ENCODE measurements around the gene C1QL1. TPM values are rescaled to one million over a fixed set of nuclear protein-coding genes. Genes with fewer than 3 reads are reported as not detected.

The C1QL1 gene
- polyA plus RNA-seq, 1 donor from 2014 or later: 0.19 TPM

DNA sequence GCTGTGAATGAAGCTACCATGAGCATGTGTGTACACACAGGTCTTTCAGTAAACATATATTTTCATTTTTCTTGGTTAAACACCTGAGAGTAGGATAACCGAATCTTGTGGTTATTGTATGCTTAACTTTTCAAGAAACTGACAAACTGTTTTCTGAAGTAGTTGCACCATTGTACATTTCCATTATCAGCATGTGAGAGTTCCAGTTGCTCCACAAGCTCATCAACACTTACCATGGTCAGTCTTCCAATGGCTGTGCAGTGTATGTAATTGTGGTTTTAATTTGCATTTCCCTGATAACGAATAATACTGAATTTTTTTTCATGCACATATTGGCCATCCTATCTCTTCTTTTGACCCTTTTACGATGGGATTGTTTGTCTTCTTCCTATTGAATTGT, 31.3 kb upstream of the C1QL1 start:
- H3K79me2 ChIP-seq (replicated peaks; ENCODE audit: insufficient read depth, low read length): no peaks in the 10 kb centered on the region
- H3K27ac ChIP-seq (ENCODE audit: low read length): no peak overlapping the region
- H3K4me3 ChIP-seq (ENCODE audit: low read length): no peak overlapping the region
- no peaks in the 10 kb centered on the region for H3F3A ChIP-seq (ENCODE audit: insufficient read depth, low read length, poor library complexity, severe bottlenecking)
- H3K36me3 ChIP-seq (ENCODE audit: insufficient read depth, low read length): no peaks in the 10 kb centered on the region
- no peaks in the 10 kb centered on the region for H3K9me2 ChIP-seq (ENCODE audit: insufficient read depth, low read length)
- no peaks in the 10 kb centered on the region for H3K9me3 ChIP-seq (ENCODE audit: low read length)
- no peaks in the 10 kb centered on the region for H4K20me1 ChIP-seq (ENCODE audit: insufficient read depth)
- no peak overlapping the region for H2AFZ ChIP-seq (ENCODE audit: low read depth, low read length)
- TF ChIP-seq EZH2 (IDR thresholded peaks at IDR 0.05; ENCODE audit: borderline replicate concordance, insufficient read depth, low read length, poor library complexity, severe bottlenecking): no peak
- no peak for TF ChIP-seq CTCF (IDR thresholded peaks at IDR 0.05; ENCODE audit: poor library complexity, severe bottlenecking)
- no peak for TF ChIP-seq POLR2AphosphoS5 (IDR thresholded peaks at IDR 0.05)
- no peak for TF ChIP-seq MXI1 (conservative IDR thresholded peaks at IDR 0.05; ENCODE audit: poor library complexity, severe bottlenecking)
- TF ChIP-seq SMC3 (conservative IDR thresholded peaks at IDR 0.05; ENCODE audit: poor library complexity): no peak
- no peak for TF ChIP-seq EP300 (conservative IDR thresholded peaks at IDR 0.05; ENCODE audit: poor library complexity, severe bottlenecking)
- H3K9ac ChIP-seq (ENCODE audit: low read length): no peak overlapping the region
- no peak overlapping the region for H3K4me2 ChIP-seq (ENCODE audit: low read length)
- H3K27me3 ChIP-seq (ENCODE audit: insufficient read depth, low read depth, low read length): no peaks in the 10 kb centered on the region

DNA sequence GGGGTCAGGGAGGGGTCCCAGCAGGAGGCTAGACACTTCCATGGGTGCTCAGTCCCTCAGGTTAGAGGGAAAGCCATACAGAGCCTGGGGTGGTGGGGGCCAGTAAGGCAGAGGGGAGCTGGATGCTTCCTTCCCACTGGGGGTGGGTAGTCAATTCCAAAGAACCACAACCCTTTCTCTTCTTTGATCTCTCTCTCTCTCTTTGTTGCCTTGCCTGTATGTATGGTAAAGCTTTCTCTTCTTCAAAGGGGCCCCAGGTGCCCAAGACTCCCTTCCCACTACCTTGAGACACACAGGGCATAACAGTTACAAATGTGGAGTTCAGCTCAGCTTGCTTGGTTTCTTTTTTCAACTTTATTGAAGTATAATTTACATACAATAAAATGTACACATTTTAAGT, 30.5 kb upstream of the C1QL1 start:
- H3K27ac ChIP-seq (ENCODE audit: low read length): no peak overlapping the region

More for the DNA sequence above, 30.5 kb upstream of the C1QL1 start:
- no peak overlapping the region for H3K4me3 ChIP-seq (ENCODE audit: low read length)
- H3K79me2 ChIP-seq (replicated peaks; ENCODE audit: insufficient read depth, low read length): no peaks in the 10 kb centered on the region
- H3K36me3 ChIP-seq (ENCODE audit: insufficient read depth, low read length): no peaks in the 10 kb centered on the region
- no peak for TF ChIP-seq REST (IDR thresholded peaks at IDR 0.05; ENCODE audit: borderline replicate concordance)
- no peak for TF ChIP-seq EZH2 (IDR thresholded peaks at IDR 0.05; ENCODE audit: borderline replicate concordance, insufficient read depth, low read length, poor library complexity, severe bottlenecking)
- no peak for TF ChIP-seq RAD21 (conservative IDR thresholded peaks at IDR 0.05)
- TF ChIP-seq POLR2AphosphoS5 (IDR thresholded peaks at IDR 0.05): no peak
- TF ChIP-seq EP300 (conservative IDR thresholded peaks at IDR 0.05; ENCODE audit: poor library complexity, severe bottlenecking): no peak
- no peak for TF ChIP-seq SMC3 (conservative IDR thresholded peaks at IDR 0.05; ENCODE audit: poor library complexity)
- TF ChIP-seq MXI1 (conservative IDR thresholded peaks at IDR 0.05; ENCODE audit: poor library complexity, severe bottlenecking): no peak
- no peaks in the 10 kb centered on the region for H3K9me3 ChIP-seq (ENCODE audit: low read length)
- no peak overlapping the region for H2AFZ ChIP-seq (ENCODE audit: low read depth, low read length)
- H3K9ac ChIP-seq (ENCODE audit: low read length): no peak overlapping the region
- no peaks in the 10 kb centered on the region for H3K9me2 ChIP-seq (ENCODE audit: insufficient read depth, low read length)
- H3F3A ChIP-seq (ENCODE audit: insufficient read depth, low read length, poor library complexity, severe bottlenecking): no peaks in the 10 kb centered on the region
- H3K27me3 ChIP-seq (ENCODE audit: insufficient read depth, low read depth, low read length): no peaks in the 10 kb centered on the region
- no peak overlapping the region for H3K4me2 ChIP-seq (ENCODE audit: low read length)
- no peaks in the 10 kb centered on the region for H4K20me1 ChIP-seq (ENCODE audit: insufficient read depth)

Data from neural cell (in vitro differentiated cells).